TTC549 (cell line): ENCODE measurements around the gene EXOG.

ENCODE experiments used
- FAIRE-seq: peaks from 2 replicates; lab custom pipeline; 2012; peaks lifted over from hg19 to GRCh38; lab: Jason Lieb, UNC

The EXOG gene

GRCh38 chr3:38548154-38548931 is 52.2 kb downstream of the EXOG start:
- FAIRE-seq: no peak

- FAIRE-seq: no peak
Measured at GRCh38 chr3:38549082-38549481, 52.9 kb downstream of the EXOG start.

- FAIRE-seq: no peak
Measured at GRCh38 chr3:38549486-38549885, 53.3 kb downstream of the EXOG start.

- FAIRE-seq: no peak
Measured at GRCh38 chr3:38549957-38550840, 54.1 kb downstream of the EXOG start.

- FAIRE-seq: no peak
Measured at GRCh38 chr3:38551026-38551832, 55.1 kb downstream of the EXOG start.

- no peak for FAIRE-seq
Measured at GRCh38 chr3:38552364-38552763, 56.2 kb downstream of the EXOG start.

- FAIRE-seq: no peak
Measured at GRCh38 chr3:38553071-38553470, 56.9 kb downstream of the EXOG start.

GRCh38 chr3:38554127-38554827 is 58.1 kb downstream of the EXOG start:
- no peak for FAIRE-seq

GRCh38 chr3:38555149-38555840 is 59.2 kb downstream of the EXOG start:
- no peak for FAIRE-seq

- no peak for FAIRE-seq
Measured at GRCh38 chr3:38555926-38556325, 59.8 kb downstream of the EXOG start.

GRCh38 chr3:38556640-38557358 is 60.7 kb downstream of the EXOG start:
- FAIRE-seq: no peak

- no peak for FAIRE-seq
Measured at GRCh38 chr3:38558864-38559263, 62.7 kb downstream of the EXOG start.

GRCh38 chr3:38560284-38560683 is 64.1 kb downstream of the EXOG start:
- FAIRE-seq: no peak

GRCh38 chr3:38560996-38561717 is 65.0 kb downstream of the EXOG start:
- FAIRE-seq: no peak

- no peak for FAIRE-seq
Measured at GRCh38 chr3:38561746-38562466, 65.8 kb downstream of the EXOG start.

- FAIRE-seq: no peak
Measured at GRCh38 chr3:38562467-38562925, 66.4 kb downstream of the EXOG start.

GRCh38 chr3:38563070-38563885 is 67.1 kb downstream of the EXOG start:
- no peak for FAIRE-seq

GRCh38 chr3:38563886-38564270 is 67.7 kb downstream of the EXOG start:
- FAIRE-seq: no peak
